IPS-18c (cell line): ENCODE results near the gene PCNX2.
"Not testable (repeated sequence)": the region's sequence is repeated elsewhere in the genome, so short reads cannot be mapped to it uniquely, and the experiment has no call there.

ENCODE experiments used
- H3K4me3 ChIP-seq: 2 replicates; pipeline ENCODE4 v1.7.0; 2013; ENCODE audit warnings: low read depth, mild to moderate bottlenecking, low read length, moderate library complexity; ENCODE audit not compliant: insufficient read depth
- H3K9me3 ChIP-seq: one replicate; pipeline ENCODE4 v1.6.1; 2013; ENCODE audit warnings: mild to moderate bottlenecking, low read length, moderate library complexity; ENCODE audit not compliant: control insufficient read depth, insufficient read depth

PCNX2 gene

GRCh38 chr1:233112186-233113008 is 183.1 kb downstream of the PCNX2 start:
- H3K4me3 ChIP-seq = no peak overlapping the region

GRCh38 chr1:233111731-233112130 is 183.8 kb downstream of the PCNX2 start:
- no peak overlapping the region for H3K4me3 ChIP-seq

More at GRCh38 chr1:233112186-233113008, 183.1 kb downstream of the PCNX2 start:
- no peaks in the 10 kb centered on the region for H3K9me3 ChIP-seq

GRCh38 chr1:233109096-233109495 is 186.4 kb downstream of the PCNX2 start:
- H3K9me3 ChIP-seq = no peaks in the 10 kb centered on the region
- H3K4me3 ChIP-seq = no peak overlapping the region

More at GRCh38 chr1:233111731-233112130, 183.8 kb downstream of the PCNX2 start:
- H3K9me3 ChIP-seq = no peaks in the 10 kb centered on the region

- not testable (repeated sequence) for H3K4me3 ChIP-seq, H3K9me3 ChIP-seq
These were observed 187.8 kb downstream of the PCNX2 start for GRCh38 chr1:233107716-233108130.

GRCh38 chr1:233107130-233107660 is 188.3 kb downstream of the PCNX2 start:
- H3K4me3 ChIP-seq = no peak overlapping the region
- H3K9me3 ChIP-seq = no peaks in the 10 kb centered on the region

GRCh38 chr1:233105225-233105624 is 190.3 kb downstream of the PCNX2 start:
- Histone ChIP-seq H3K4me3 (no peak overlapping the region), H3K9me3 (no peaks in the 10 kb centered on the region)

- no peak overlapping the region for H3K4me3 ChIP-seq
- no peaks in the 10 kb centered on the region for H3K9me3 ChIP-seq
These were observed 193.2 kb downstream of the PCNX2 start for GRCh38 chr1:233102341-233102740.

GRCh38 chr1:233097959-233098580 is 197.5 kb downstream of the PCNX2 start:
- no peaks in the 10 kb centered on the region for H3K9me3 ChIP-seq
- no peak overlapping the region for H3K4me3 ChIP-seq

GRCh38 chr1:233097546-233097945 is 198.0 kb downstream of the PCNX2 start:
- no peak overlapping the region for H3K4me3 ChIP-seq
- H3K9me3 ChIP-seq = no peaks in the 10 kb centered on the region

- Histone ChIP-seq H3K9me3 (no peaks in the 10 kb centered on the region), H3K4me3 (no peak overlapping the region)
These were observed 200.8 kb downstream of the PCNX2 start for GRCh38 chr1:233094691-233095090.

- H3K9me3 ChIP-seq = no peaks in the 10 kb centered on the region
- no peak overlapping the region for H3K4me3 ChIP-seq
These were observed 201.3 kb downstream of the PCNX2 start for GRCh38 chr1:233094269-233094668.

- Histone ChIP-seq H3K4me3 (no peak overlapping the region), H3K9me3 (no peaks in the 10 kb centered on the region)
These were observed 204.6 kb downstream of the PCNX2 start for GRCh38 chr1:233090746-233091494.

GRCh38 chr1:233089251-233089650 is 206.3 kb downstream of the PCNX2 start:
- Histone ChIP-seq H3K4me3 (no peak overlapping the region), H3K9me3 (no peaks in the 10 kb centered on the region)

- H3K4me3 ChIP-seq = no peak overlapping the region
- no peaks in the 10 kb centered on the region for H3K9me3 ChIP-seq
These were observed 206.9 kb downstream of the PCNX2 start for GRCh38 chr1:233088613-233089012.

- Histone ChIP-seq H3K9me3 (no peaks in the 10 kb centered on the region), H3K4me3 (no peak overlapping the region)
These were observed 208.3 kb downstream of the PCNX2 start for GRCh38 chr1:233086961-233087881.

- H3K9me3 ChIP-seq = no peaks in the 10 kb centered on the region
- H3K4me3 ChIP-seq = no peak overlapping the region
These were observed 210.0 kb downstream of the PCNX2 start for GRCh38 chr1:233085566-233085965.
